OCI-LY3 (cell line): ENCODE data around the gene KRTAP5-9.

Experiments used
- H2AFZ ChIP-seq: fragments of 200-600, 300-600 bp; shearing (Covaris generic); 2 replicates; pipeline ENCODE4 v1.6.0; 2014; ENCODE audit warnings: antibody characterized with exemption, low read depth, low read length
- H3K27ac ChIP-seq: fragments of 200-600, 300-600 bp; sonication (generic); 2 replicates; pipeline ENCODE4 v1.5.1; 2014; ENCODE audit warnings: mild to moderate bottlenecking, low read length, moderate library complexity, mixed read lengths
- H3K27me3 ChIP-seq: fragments of 200-600, 300-600 bp; sonication (generic); 2 replicates; pipeline ENCODE4 v1.6.1; 2014; ENCODE audit warnings: low read depth, low read length, mixed read lengths
- H3K36me3 ChIP-seq: fragments of 200-600, 300-600 bp; sonication (generic); replicated peaks from 2 replicates; pipeline ENCODE3; 2014; ENCODE audit warnings: low read depth, low read length, mixed read lengths
- H3K4me1 ChIP-seq: fragments of 300-600, 200-600 bp; sonication (generic); 2 replicates; pipeline ENCODE4 v1.6.1; 2014; ENCODE audit warnings: low read length, mixed read lengths
- H3K4me2 ChIP-seq: fragments of 200-600, 300-600 bp; sonication (generic); 2 replicates; pipeline ENCODE4 v1.6.1; 2014; ENCODE audit warnings: low read length, mixed read lengths
- H3K4me3 ChIP-seq: fragments of 300-600, 200-600 bp; sonication (generic); 2 replicates; pipeline ENCODE4 v1.5.1; 2014; ENCODE audit warnings: antibody characterized with exemption, mild to moderate bottlenecking, low read length, moderate library complexity
- H3K79me2 ChIP-seq: fragments of 300-600, 200-600 bp; shearing (Covaris generic); 2 replicates; pipeline ENCODE4 v1.6.1; 2014; ENCODE audit warnings: mild to moderate bottlenecking, low read length, mixed read lengths
- H3K9ac ChIP-seq: fragments of 300-600, 200-600 bp; shearing (Covaris generic); 2 replicates; pipeline ENCODE4 v1.6.0; 2014; ENCODE audit warnings: mild to moderate bottlenecking, low read length, moderate library complexity
- H3K9me3 ChIP-seq: fragments of 200-600, 300-600 bp; shearing (Covaris generic); 2 replicates; pipeline ENCODE4 v1.6.1; 2014; ENCODE audit warnings: low read length, mixed read lengths; ENCODE audit not compliant: insufficient read depth
- H4K20me1 ChIP-seq: fragments of 200-600, 300-600 bp; sonication (generic); 2 replicates; pipeline ENCODE4 v1.6.1; 2016; ENCODE audit warnings: low read length, mixed read lengths; ENCODE audit not compliant: insufficient read depth
- CTCF ChIP-seq: fragments of 200-600, 300-600 bp; sonication (generic); IDR thresholded peaks from 2 replicates; pipeline ENCODE4 v1.5.1; 2014; ENCODE audit warnings: antibody characterized with exemption, low read length, low read depth
- EZH2phosphoT487 ChIP-seq: fragments of 200-600 bp; shearing (Covaris generic); IDR thresholded peaks from 2 replicates; pipeline ENCODE4 v1.6.1; 2018; ENCODE audit warnings: antibody characterized with exemption, mixed run types, low read depth

Gene KRTAP5-9

GRCh38 chr11:71542879-71543777 lies 5.1 kb upstream of the KRTAP5-9 start:
- peak overlapping the region; percentile 52 for H3K4me3 ChIP-seq
- H3K79me2 ChIP-seq: no peaks in the 10 kb centered on the region
- H3K4me2 ChIP-seq: peak overlapping the region; percentile 78
- peak overlapping the region; percentile 72 for H3K27ac ChIP-seq
- peak overlapping the region; percentile 32; the same call in 1 of the 2 replicates for H2AFZ ChIP-seq
- peaks cover 3% of the 10 kb centered on the region for H3K36me3 ChIP-seq
- H3K9ac ChIP-seq: peak overlapping the region; percentile 40; the same call in 1 of the 2 replicates
- peaks cover 9% of the 10 kb centered on the region for H3K27me3 ChIP-seq
- H3K9me3 ChIP-seq: peaks cover 9% of the 10 kb centered on the region; the same call in 1 of the 2 replicates
- H4K20me1 ChIP-seq: no peaks in the 10 kb centered on the region
- H3K4me1 ChIP-seq: peaks cover 28% of the 10 kb centered on the region
- no peak for TF ChIP-seq EZH2phosphoT487

- peak overlapping the region; percentile 52 for H3K4me3 ChIP-seq
- no peaks in the 10 kb centered on the region for H4K20me1 ChIP-seq
- H3K36me3 ChIP-seq: peaks cover 3% of the 10 kb centered on the region
- peak overlapping the region; percentile 72 for H3K27ac ChIP-seq
- peaks cover 28% of the 10 kb centered on the region for H3K4me1 ChIP-seq
- peaks cover 16% of the 10 kb centered on the region for H3K27me3 ChIP-seq
- peak overlapping the region; percentile 40; the same call in 1 of the 2 replicates for H3K9ac ChIP-seq
- H3K9me3 ChIP-seq: peaks cover 9% of the 10 kb centered on the region; the same call in 1 of the 2 replicates
- peak overlapping the region; percentile 78 for H3K4me2 ChIP-seq
- TF ChIP-seq CTCF (no peak), EZH2phosphoT487 (no peak)
- no peaks in the 10 kb centered on the region for H3K79me2 ChIP-seq
- peak overlapping the region; percentile 32; the same call in 1 of the 2 replicates for H2AFZ ChIP-seq
These were observed 4.4 kb upstream of the KRTAP5-9 start for GRCh38 chr11:71543866-71544265.

DNA sequence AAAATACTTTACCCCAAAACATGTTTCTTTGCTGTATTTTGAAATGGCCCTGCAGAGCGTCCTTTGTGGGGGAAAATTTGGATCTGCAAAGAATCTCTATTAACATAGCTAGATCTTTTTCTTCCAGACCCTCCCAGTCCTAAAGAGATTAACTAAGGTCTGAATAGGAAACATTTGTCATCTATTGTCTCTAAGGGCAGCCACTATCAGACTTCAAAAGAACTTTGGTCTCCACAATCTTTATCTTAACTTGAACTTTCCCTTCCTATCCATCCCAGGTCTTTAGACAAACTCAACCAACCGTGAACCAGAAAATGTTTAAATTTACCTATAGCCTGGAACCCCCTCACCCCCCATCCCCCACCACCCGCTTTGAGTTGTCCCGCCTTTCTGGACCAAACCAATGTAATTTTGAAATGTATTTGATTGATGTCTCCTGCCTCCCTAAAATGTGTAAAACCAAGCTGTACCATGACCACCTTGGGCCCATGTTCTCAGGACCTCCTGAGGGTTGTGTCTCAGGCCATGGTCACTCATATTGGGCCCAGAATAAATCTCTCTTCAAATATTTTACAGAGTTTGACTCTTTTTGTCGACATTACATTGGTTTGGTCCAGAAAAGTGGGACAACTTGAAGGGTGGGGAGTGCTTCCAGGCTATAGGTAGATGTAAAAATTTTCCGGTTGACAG lies 3.5 kb upstream of the KRTAP5-9 start:
- Histone ChIP-seq H3K79me2 (no peaks in the 10 kb centered on the region), H3K27me3 (peaks cover 24% of the 10 kb centered on the region), H3K4me1 (peaks cover 29% of the 10 kb centered on the region), H3K4me3 (no peak overlapping the region), H2AFZ (no peak overlapping the region), H3K9me3 (peaks cover 9% of the 10 kb centered on the region; the same call in 1 of the 2 replicates), H3K9ac (no peak overlapping the region), H3K27ac (no peak overlapping the region), H3K4me2 (no peak overlapping the region), H4K20me1 (no peaks in the 10 kb centered on the region), H3K36me3 (peaks cover 3% of the 10 kb centered on the region)
- TF ChIP-seq EZH2phosphoT487 (no peak), CTCF (no peak)

GRCh38 chr11:71545405-71545966 lies 2.7 kb upstream of the KRTAP5-9 start:
- H3K79me2 ChIP-seq: no peaks in the 10 kb centered on the region
- H3K9ac ChIP-seq: no peak overlapping the region
- peaks cover 2% of the 10 kb centered on the region for H3K36me3 ChIP-seq
- H3K9me3 ChIP-seq: peaks cover 9% of the 10 kb centered on the region; the same call in 1 of the 2 replicates
- H3K4me2 ChIP-seq: no peak overlapping the region
- H3K4me1 ChIP-seq: peaks cover 29% of the 10 kb centered on the region
- no peaks in the 10 kb centered on the region for H4K20me1 ChIP-seq
- peaks cover 32% of the 10 kb centered on the region for H3K27me3 ChIP-seq
- H3K27ac ChIP-seq: no peak overlapping the region
- no peak overlapping the region for H3K4me3 ChIP-seq
- H2AFZ ChIP-seq: no peak overlapping the region
- TF ChIP-seq EZH2phosphoT487 (no peak), CTCF (no peak)
